Keratinocyte (primary cell): ENCODE measurements around the gene INSYN1. TPM values are rescaled to one million over a fixed set of nuclear protein-coding genes. Genes with fewer than 3 reads are reported as not detected.
A peak's percentile ranks its signal among the peaks of the same experiment; 100 is the strongest.

Source experiments
- DNase-seq: peaks from one replicate; pipeline ENCODE4 v3.0.0-alpha.2; 2011; ENCODE audit warnings: low read depth, missing footprints, low spot score
- FAIRE-seq: peaks from 2 replicates; lab custom pipeline; 2011; peaks lifted over from hg19 to GRCh38; lab: Jason Lieb, UNC
- H2AFZ ChIP-seq: 2 replicates; pipeline ENCODE4 v1.6.0; 2012; ENCODE audit warnings: low read length, control low read depth, inconsistent platforms; ENCODE audit not compliant: control insufficient read depth
- H3K27ac ChIP-seq: 2 replicates; pipeline ENCODE4 v1.5.1; 2011; ENCODE audit warnings: low read length; ENCODE audit not compliant: control insufficient read depth, insufficient read depth
- H3K27me3 ChIP-seq: 3 replicates; pipeline ENCODE4 v1.6.0; 2011; ENCODE audit warnings: low read length; ENCODE audit not compliant: control insufficient read depth, insufficient read depth; ENCODE audit errors: extremely low read depth
- H3K36me3 ChIP-seq, 2 experiments: 2 replicates in 1 of 2; 3 replicates in 1 of 2; pipeline ENCODE4 v1.5.1; 2011; ENCODE audit warnings: low read length in 2 of 2, mild to moderate bottlenecking in 1 of 2; ENCODE audit not compliant: control insufficient read depth in 2 of 2, insufficient read depth in 2 of 2; ENCODE audit errors: extremely low read depth in 1 of 2
- H3K4me1 ChIP-seq: 3 replicates; pipeline ENCODE4 v1.5.1; 2011; ENCODE audit warnings: low read length; ENCODE audit not compliant: control insufficient read depth, insufficient read depth; ENCODE audit errors: extremely low read depth
- H3K4me2 ChIP-seq: 3 replicates; pipeline ENCODE4 v1.6.0; 2011; ENCODE audit warnings: low read depth, low read length; ENCODE audit not compliant: control insufficient read depth, insufficient read depth; ENCODE audit errors: extremely low read depth
- H3K4me3 ChIP-seq, 3 experiments: fragments of 200-600 bp in 1 of 3; sonication (generic) in 1 of 3; 2 replicates in 2 of 3; 3 replicates in 1 of 3; pipeline ENCODE4 v1.5.1; 2011 to 2016; ENCODE audit warnings: low read length in 3 of 3, mild to moderate bottlenecking in 3 of 3, control low read depth in 2 of 3, inconsistent platforms in 1 of 3, low read depth in 1 of 3, mixed read lengths in 1 of 3, mixed run types in 1 of 3, moderate library complexity in 1 of 3; ENCODE audit not compliant: control insufficient read depth in 2 of 3, insufficient read depth in 2 of 3; ENCODE audit errors: extremely low read depth in 1 of 3
- H3K79me2 ChIP-seq: 2 replicates; pipeline ENCODE4 v1.6.0; 2012; ENCODE audit warnings: low read length; ENCODE audit not compliant: control insufficient read depth, insufficient read depth
- H3K9ac ChIP-seq: 3 replicates; pipeline ENCODE4 v1.6.0; 2011; ENCODE audit warnings: low read length; ENCODE audit not compliant: control insufficient read depth, insufficient read depth; ENCODE audit errors: extremely low read depth
- H3K9me1 ChIP-seq: 3 replicates; pipeline ENCODE4 v1.6.0; 2011; ENCODE audit warnings: low read length; ENCODE audit not compliant: control insufficient read depth, insufficient read depth; ENCODE audit errors: extremely low read depth
- H3K9me3 ChIP-seq: 2 replicates; pipeline ENCODE4 v1.5.1; 2012; ENCODE audit warnings: low read depth, low read length; ENCODE audit not compliant: control insufficient read depth
- H4K20me1 ChIP-seq: 3 replicates; pipeline ENCODE4 v1.6.0; 2011; ENCODE audit warnings: low read length; ENCODE audit not compliant: control insufficient read depth, insufficient read depth; ENCODE audit errors: extremely low read depth
- EZH2 ChIP-seq: IDR thresholded peaks from one replicate; pipeline ENCODE4 v1.6.1; 2012; ENCODE audit warnings: inconsistent platforms, mild to moderate bottlenecking, low read length, moderate library complexity
- dilution Hi-C: fragments of 300-500 bp; cut with MboI; formaldehyde crosslinking; loops from one replicate; pipeline ENCODE4 v1.7.0; 2020; ENCODE audit warnings: low sequenced_read_pairs; ENCODE audit not compliant: extremely low pct_ligation_motif_present
- polyA plus RNA-seq, 5 experiments: library from polyadenylated mRNA; depleted of rRNA in 3 of 5; stranded (reverse) in 3 of 5; stranded (forward) in 1 of 5; unstranded in 1 of 5; fragments of >200 nt; gene quantifications; 1 replicate in 1 of 5; 2 replicates in 3 of 5; 3 replicates in 1 of 5; pipeline versions ENCODE4 v1.2.1 to v1.2.3, GENCODE V29; 2011 to 2012; ENCODE audit warnings: missing spikeins in 2 of 5, low read depth in 1 of 5, low replicate concordance in 1 of 5
- TF ChIP-seq, protein P1 (sequence below), 3 experiments: IDR thresholded peaks in 1 of 3; conservative IDR thresholded peaks in 1 of 3; optimal IDR thresholded peaks in 1 of 3; 2 replicates in 2 of 3; 3 replicates in 1 of 3; pipeline versions ENCODE3 to v1.5.1; 2011; ENCODE audit warnings: low read length in 3 of 3, mild to moderate bottlenecking in 3 of 3, moderate library complexity in 2 of 3, control low read depth in 1 of 3, inconsistent platforms in 1 of 3; ENCODE audit not compliant: insufficient read depth in 2 of 3; ENCODE audit errors: extremely low read depth in 1 of 3

The INSYN1 gene
- polyA plus RNA-seq, 1 donor (not counting 4 experiments of a cell fraction or from before 2014, with no cell fraction given): 0.47 TPM

GRCh38 chr15:73800662-73801345, 47.7 kb upstream of the INSYN1 start:
- Histone ChIP-seq H3K9ac (no peak overlapping the region), H3K27ac (peak overlapping the region; percentile 11)
- TF ChIP-seq, protein P1, sequence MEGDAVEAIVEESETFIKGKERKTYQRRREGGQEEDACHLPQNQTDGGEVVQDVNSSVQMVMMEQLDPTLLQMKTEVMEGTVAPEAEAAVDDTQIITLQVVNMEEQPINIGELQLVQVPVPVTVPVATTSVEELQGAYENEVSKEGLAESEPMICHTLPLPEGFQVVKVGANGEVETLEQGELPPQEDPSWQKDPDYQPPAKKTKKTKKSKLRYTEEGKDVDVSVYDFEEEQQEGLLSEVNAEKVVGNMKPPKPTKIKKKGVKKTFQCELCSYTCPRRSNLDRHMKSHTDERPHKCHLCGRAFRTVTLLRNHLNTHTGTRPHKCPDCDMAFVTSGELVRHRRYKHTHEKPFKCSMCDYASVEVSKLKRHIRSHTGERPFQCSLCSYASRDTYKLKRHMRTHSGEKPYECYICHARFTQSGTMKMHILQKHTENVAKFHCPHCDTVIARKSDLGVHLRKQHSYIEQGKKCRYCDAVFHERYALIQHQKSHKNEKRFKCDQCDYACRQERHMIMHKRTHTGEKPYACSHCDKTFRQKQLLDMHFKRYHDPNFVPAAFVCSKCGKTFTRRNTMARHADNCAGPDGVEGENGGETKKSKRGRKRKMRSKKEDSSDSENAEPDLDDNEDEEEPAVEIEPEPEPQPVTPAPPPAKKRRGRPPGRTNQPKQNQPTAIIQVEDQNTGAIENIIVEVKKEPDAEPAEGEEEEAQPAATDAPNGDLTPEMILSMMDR (optimal IDR thresholded peaks at IDR 0.05 in 1 of 3, IDR thresholded peaks at IDR 0.05 in 1 of 3, conservative IDR thresholded peaks at IDR 0.05 in 1 of 3; ENCODE audit: extremely low read depth in 1 of 3, insufficient read depth in 2 of 3, low read length in 3 of 3): no peak
- no peak for TF ChIP-seq EZH2

DNA sequence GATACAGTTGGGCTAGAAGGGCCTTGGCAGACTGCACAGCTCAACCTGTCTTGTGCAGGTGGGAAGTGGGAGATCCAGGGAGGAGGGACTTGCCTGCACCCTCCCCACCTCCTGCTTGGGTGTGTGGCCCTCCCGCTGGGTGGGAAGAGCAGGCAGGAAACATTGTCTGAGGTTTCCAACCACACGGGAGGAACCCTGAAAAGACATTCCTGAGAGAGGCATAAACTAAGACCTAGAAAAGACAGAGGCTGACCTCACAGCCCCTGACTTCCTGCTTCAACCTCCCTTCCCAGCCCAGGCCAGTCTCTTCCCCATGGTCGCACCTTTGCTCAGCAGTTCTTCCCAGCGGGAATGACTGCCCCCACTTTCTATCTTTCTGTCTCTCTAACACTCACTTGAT, 46.3 kb upstream of the INSYN1 start:
- H3K27me3 ChIP-seq: no peaks in the 10 kb centered on the region
- no peaks in the 10 kb centered on the region for H3K9me3 ChIP-seq
- H3K4me1 ChIP-seq: peaks cover 27% of the 10 kb centered on the region
- no peaks in the 10 kb centered on the region for H3K36me3 ChIP-seq
- no peak overlapping the region for H3K9ac ChIP-seq
- no peaks in the 10 kb centered on the region for H3K9me1 ChIP-seq
- H2AFZ ChIP-seq: no peak overlapping the region
- no peak overlapping the region for H3K4me3 ChIP-seq
- no peak for FAIRE-seq
- no peaks in the 10 kb centered on the region for H3K79me2 ChIP-seq
- dilution Hi-C loops: no loop called here
- TF ChIP-seq, protein P1 (optimal IDR thresholded peaks at IDR 0.05 in 1 of 3, IDR thresholded peaks at IDR 0.05 in 1 of 3, conservative IDR thresholded peaks at IDR 0.05 in 1 of 3; ENCODE audit: extremely low read depth in 1 of 3, insufficient read depth in 2 of 3, low read length in 3 of 3): no peak
- TF ChIP-seq EZH2: no peak
- H3K27ac ChIP-seq: no peak overlapping the region
- DNase-seq: no peak
- H3K4me2 ChIP-seq: no peak overlapping the region
- H4K20me1 ChIP-seq: no peaks in the 10 kb centered on the region

More at GRCh38 chr15:73800662-73801345, 47.7 kb upstream of the INSYN1 start:
- H2AFZ ChIP-seq: no peak overlapping the region
- H3K27me3 ChIP-seq: no peaks in the 10 kb centered on the region
- FAIRE-seq (peak; percentile 87), DNase-seq (no peak)
- H3K4me3 ChIP-seq: no peak overlapping the region
- no peaks in the 10 kb centered on the region for H3K9me1 ChIP-seq
- dilution Hi-C loops: no loop called here
- H3K4me1 ChIP-seq: peaks cover 27% of the 10 kb centered on the region
- no peaks in the 10 kb centered on the region for H4K20me1 ChIP-seq
- no peaks in the 10 kb centered on the region for H3K9me3 ChIP-seq
- H3K36me3 ChIP-seq: no peaks in the 10 kb centered on the region
- H3K79me2 ChIP-seq: no peaks in the 10 kb centered on the region
- peak overlapping the region; percentile 29 for H3K4me2 ChIP-seq
